Endothelial cell (in vitro differentiated cells): ENCODE results near the gene MID1. TPM values are rescaled to one million over a fixed set of nuclear protein-coding genes. Genes with fewer than 3 reads are reported as not detected.

Experiments
- DNase-seq: peaks from one replicate; pipeline ENCODE4 v3.0.0; 2021; ENCODE audit warnings: low spot score
- H3K27ac Mint-ChIP-seq: one replicate; pipeline ENCODE4 v1.8.0; 2021; ENCODE audit warnings: mixed read lengths, inconsistent platforms; ENCODE audit not compliant: unreplicated experiment
- H3K27me3 Mint-ChIP-seq: one replicate; pipeline ENCODE4 v1.8.0; 2021; ENCODE audit warnings: mild to moderate bottlenecking, moderate library complexity, mixed read lengths, inconsistent platforms; ENCODE audit not compliant: unreplicated experiment
- H3K36me3 Mint-ChIP-seq: one replicate; pipeline ENCODE4 v1.8.0; 2021; ENCODE audit warnings: mild to moderate bottlenecking, low read depth, mixed read lengths, inconsistent platforms; ENCODE audit not compliant: unreplicated experiment
- H3K4me1 Mint-ChIP-seq: one replicate; pipeline ENCODE4 v1.8.0; 2021; ENCODE audit warnings: mild to moderate bottlenecking, mixed read lengths, inconsistent platforms; ENCODE audit not compliant: unreplicated experiment
- H3K4me3 Mint-ChIP-seq: one replicate; pipeline ENCODE4 v1.8.0; 2021; ENCODE audit warnings: mild to moderate bottlenecking, mixed read lengths, inconsistent platforms; ENCODE audit not compliant: unreplicated experiment
- H3K9me3 Mint-ChIP-seq: one replicate; pipeline ENCODE4 v1.8.0; 2021; ENCODE audit warnings: mixed read lengths, inconsistent platforms; ENCODE audit not compliant: unreplicated experiment
- CTCF ChIP-seq: fragments of 200-600 bp; sonication (generic); IDR thresholded peaks from one replicate; pipeline ENCODE4 v1.5.0; 2021; ENCODE audit warnings: antibody characterized with exemption; ENCODE audit not compliant: unreplicated experiment
- total RNA-seq: library from RNA; stranded (reverse); fragmentation: NEBNext Ultra II Directional; extraction: Animal tissue kit (Norgen Biotek cat#: 25700); gene quantifications from one replicate; pipeline ENCODE4 v1.2.1, GENCODE V29; 2021; ENCODE audit not compliant: unreplicated experiment

MID1 gene
- total RNA-seq, 1 donor from 2014 or later: 61.8 TPM

GRCh38 chrX:10566716-10567097 is 53.7 kb downstream of the MID1 start:
- no peak overlapping the region for H3K4me3 Mint-ChIP-seq
- H3K27ac Mint-ChIP-seq: no peak overlapping the region

GRCh38 chrX:10564484-10564883 is 55.9 kb downstream of the MID1 start:
- Mint-ChIP-seq H3K9me3 (no peaks in the 10 kb centered on the region), H3K4me3 (no peak overlapping the region), H3K27ac (no peak overlapping the region), H3K27me3 (no peaks in the 10 kb centered on the region), H3K36me3 (peaks cover 4% of the 10 kb centered on the region), H3K4me1 (no peaks in the 10 kb centered on the region)
- TF ChIP-seq CTCF: no peak
- DNase-seq: no peak

More at GRCh38 chrX:10566716-10567097, 53.7 kb downstream of the MID1 start:
- Mint-ChIP-seq H3K27me3 (peaks cover 2% of the 10 kb centered on the region), H3K4me1 (peaks cover 10% of the 10 kb centered on the region), H3K9me3 (no peaks in the 10 kb centered on the region), H3K36me3 (peaks cover 4% of the 10 kb centered on the region)
- no peak for DNase-seq
- no peak for TF ChIP-seq CTCF

GRCh38 chrX:10557166-10557565 is 63.2 kb downstream of the MID1 start:
- Mint-ChIP-seq H3K4me3 (no peak overlapping the region), H3K36me3 (no peaks in the 10 kb centered on the region), H3K27ac (no peak overlapping the region), H3K27me3 (no peaks in the 10 kb centered on the region), H3K4me1 (peaks cover 26% of the 10 kb centered on the region), H3K9me3 (no peaks in the 10 kb centered on the region)
- TF ChIP-seq CTCF: no peak
- no peak for DNase-seq

GRCh38 chrX:10556405-10556804 is 64.0 kb downstream of the MID1 start:
- Mint-ChIP-seq H3K27me3 (no peaks in the 10 kb centered on the region), H3K9me3 (no peaks in the 10 kb centered on the region), H3K36me3 (no peaks in the 10 kb centered on the region), H3K4me1 (peaks cover 26% of the 10 kb centered on the region), H3K27ac (no peak overlapping the region), H3K4me3 (no peak overlapping the region)
- TF ChIP-seq CTCF: no peak
- no peak for DNase-seq

GRCh38 chrX:10555846-10556245 is 64.5 kb downstream of the MID1 start:
- no peaks in the 10 kb centered on the region for H3K36me3 Mint-ChIP-seq
- TF ChIP-seq CTCF: no peak
- DNase-seq: no peak
- H3K27me3 Mint-ChIP-seq: no peaks in the 10 kb centered on the region
- H3K27ac Mint-ChIP-seq: peak overlapping the region; percentile 78
- peak overlapping the region; percentile 37 for H3K4me3 Mint-ChIP-seq
- H3K9me3 Mint-ChIP-seq: no peaks in the 10 kb centered on the region
- peaks cover 26% of the 10 kb centered on the region for H3K4me1 Mint-ChIP-seq
